HepG2 (cell line): ENCODE measurements around the gene PCGF3. TPM values are rescaled to one million over a fixed set of nuclear protein-coding genes. Genes with fewer than 3 reads are reported as not detected.

ENCODE experiments used
- CBFB ChIP-seq: sonication (generic); formaldehyde crosslinking; IDR thresholded peaks from 2 replicates; pipeline ENCODE4 v1.4.0; 2020; ENCODE audit warnings: missing genetic modification reagents
- CBX1 ChIP-seq: IDR thresholded peaks from one replicate; pipeline ENCODE4 v1.6.1; 2016; ENCODE audit warnings: antibody characterized with exemption, low read depth
- DR1 ChIP-seq: sonication (generic); formaldehyde crosslinking; IDR thresholded peaks from 2 replicates; pipeline ENCODE4 v1.8.0; 2021; ENCODE audit warnings: mild to moderate bottlenecking, missing genetic modification reagents, inconsistent platforms
- FOXO1 ChIP-seq: sonication (generic); formaldehyde crosslinking; IDR thresholded peaks from 2 replicates; pipeline ENCODE4 v1.4.0; 2020; ENCODE audit warnings: missing genetic modification reagents
- GTF2F1 ChIP-seq: fragments of 150-350 bp; IDR thresholded peaks from 2 replicates; pipeline ENCODE4 v1.6.1; 2014; ENCODE audit warnings: low read length
- HDAC1 ChIP-seq: sonication (generic); formaldehyde crosslinking; IDR thresholded peaks from 2 replicates; pipeline ENCODE4 v1.5.1; 2020; ENCODE audit warnings: mild to moderate bottlenecking, missing genetic modification reagents
- HNRNPK ChIP-seq: fragments of 200-400 bp; formaldehyde crosslinking; IDR thresholded peaks from 2 replicates; pipeline ENCODE4 v1.6.1; 2018; ENCODE audit warnings: low read length, low read depth, moderate library complexity, mild to moderate bottlenecking; ENCODE audit not compliant: poor library complexity, severe bottlenecking
- HNRNPL ChIP-seq: fragments of 200-400 bp; formaldehyde crosslinking; IDR thresholded peaks from 2 replicates; pipeline ENCODE4 v1.6.1; 2017; ENCODE audit warnings: mild to moderate bottlenecking, low read depth, low read length
- ISL2 ChIP-seq: sonication (generic); formaldehyde crosslinking; IDR thresholded peaks from 2 replicates; pipeline ENCODE4 v1.5.0; 2020; ENCODE audit warnings: missing genetic modification reagents
- KDM4B ChIP-seq: sonication (generic); formaldehyde crosslinking; IDR thresholded peaks from 2 replicates; pipeline ENCODE4 v1.4.0; 2020; ENCODE audit warnings: missing genetic modification reagents
- NFRKB ChIP-seq: fragments of 450-650 bp; IDR thresholded peaks from 2 replicates; pipeline ENCODE4 v1.6.1; 2017
- NPAS2 ChIP-seq: sonication (generic); formaldehyde crosslinking; IDR thresholded peaks from 2 replicates; pipeline ENCODE4 v1.8.0; 2022; ENCODE audit warnings: mild to moderate bottlenecking, missing genetic modification reagents, borderline replicate concordance
- RAD51 ChIP-seq: fragments of 450-650 bp; IDR thresholded peaks from 2 replicates; pipeline ENCODE4 v1.6.1; 2016; ENCODE audit warnings: borderline replicate concordance
- RFXAP ChIP-seq: sonication (generic); formaldehyde crosslinking; IDR thresholded peaks from 2 replicates; pipeline ENCODE4 v1.4.0; 2020; ENCODE audit warnings: missing genetic modification reagents, borderline replicate concordance
- RXRA ChIP-seq: sonication (generic); formaldehyde crosslinking; IDR thresholded peaks from 2 replicates; pipeline ENCODE4 v1.5.1; 2020; ENCODE audit warnings: missing genetic modification reagents
- STAG1 ChIP-seq: sonication (generic); formaldehyde crosslinking; IDR thresholded peaks from 2 replicates; pipeline ENCODE4 v1.4.0; 2020; ENCODE audit warnings: missing genetic modification reagents
- ZBTB42 ChIP-seq: sonication (generic); formaldehyde crosslinking; IDR thresholded peaks from 2 replicates; pipeline ENCODE4 v1.5.0; 2020; ENCODE audit warnings: mild to moderate bottlenecking, missing genetic modification reagents
- ZNF296 ChIP-seq: sonication (generic); formaldehyde crosslinking; conservative IDR thresholded peaks from 2 replicates; pipeline ENCODE4 v1.5.0; 2020; ENCODE audit warnings: mild to moderate bottlenecking, missing genetic modification reagents
- ZSCAN31 ChIP-seq: sonication (generic); formaldehyde crosslinking; IDR thresholded peaks from 2 replicates; pipeline ENCODE4 v1.5.0; 2020; ENCODE audit warnings: low read depth, mild to moderate bottlenecking, missing genetic modification reagents
- polyA plus RNA-seq, 8 experiments: library from polyadenylated mRNA; depleted of rRNA in 3 of 8; stranded (reverse) in 7 of 8; unstranded in 1 of 8; fragments of >200 nt; fragmentation: Illumina TruSeq in 4 of 8; extraction: Trizol in 4 of 8; gene quantifications; 2 replicates each; pipeline versions ENCODE4 v1.2.1 to v1.2.3, GENCODE V29; 2011 to 2016; ENCODE audit warnings: low read depth in 4 of 8, missing spikeins in 1 of 8, mixed read lengths in 1 of 8; ENCODE audit not compliant: insufficient read depth in 1 of 8
- total RNA-seq, 5 experiments: library from RNA; depleted of rRNA; stranded (reverse); fragments of >200 nt; fragmentation: Illumina TruSeq; extraction: Trizol; gene quantifications; 2 replicates each; pipeline ENCODE4 v1.2.3, GENCODE V29; 2016; ENCODE audit warnings: low read depth in 1 of 5
- TF ChIP-seq, protein P1 (sequence below): sonication (generic); formaldehyde crosslinking; IDR thresholded peaks from 2 replicates; pipeline ENCODE4 v1.5.1; 2020; ENCODE audit warnings: mild to moderate bottlenecking, missing genetic modification reagents, moderate library complexity
- TF ChIP-seq, protein P2 (sequence below), 2 experiments: IDR thresholded peaks; 2 replicates each; pipeline ENCODE4 v1.6.1; 2011 to 2012; ENCODE audit warnings: low read length in 2 of 2, borderline replicate concordance in 1 of 2, low read depth in 1 of 2, mild to moderate bottlenecking in 1 of 2, moderate library complexity in 1 of 2
- TF ChIP-seq, protein P3 (sequence below): sonication (generic); formaldehyde crosslinking; IDR thresholded peaks from 2 replicates; pipeline ENCODE4 v1.4.0; 2020; ENCODE audit warnings: missing genetic modification reagents, borderline replicate concordance
- TF ChIP-seq, protein P4 (sequence below): sonication (generic); formaldehyde crosslinking; IDR thresholded peaks from 2 replicates; pipeline ENCODE4 v1.5.0; 2020; ENCODE audit warnings: mild to moderate bottlenecking, missing genetic modification reagents, moderate library complexity

The PCGF3 gene
- total and polyA plus RNA-seq, 2 of the 13 experiments (the other 11 are each of a cell fraction or from before 2014, with no cell fraction given) = 28.6 to 66.2 TPM

DNA sequence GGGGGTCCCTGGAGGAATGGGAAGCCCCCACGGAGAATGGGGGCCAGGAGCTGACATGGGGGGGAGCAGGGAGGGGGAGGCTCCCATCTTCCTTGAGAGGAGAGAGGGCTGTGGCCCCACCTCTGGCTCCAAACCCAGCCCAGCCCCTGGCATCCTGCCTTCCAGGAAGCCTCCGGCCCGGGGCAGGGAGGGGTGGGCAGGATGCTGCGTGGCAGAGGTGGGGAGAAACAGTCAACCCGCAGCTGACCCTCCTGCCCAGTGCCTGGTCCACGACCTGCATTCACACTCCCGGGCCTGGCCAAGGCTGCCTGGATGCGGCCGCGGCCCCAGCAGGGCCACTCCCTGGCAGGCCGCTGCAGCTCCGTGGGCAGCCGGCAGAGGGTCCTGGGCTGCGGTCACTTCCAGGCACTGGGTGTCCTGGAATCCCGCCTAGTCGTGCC lies 81.2 kb downstream of the PCGF3 start (continued):
- TF ChIP-seq HNRNPL (peak; percentile 70; the same call in 1 of the 2 replicates), NFRKB (no peak), DR1 (CRISPR knock-in tag) (no peak), ZSCAN31 (no peak), ZNF296 (CRISPR knock-in tag) (no peak), FOXO1 (CRISPR knock-in tag) (no peak), KDM4B (CRISPR knock-in tag) (no peak), RFXAP (CRISPR knock-in tag) (no peak), GTF2F1 (no peak), ZBTB42 (CRISPR knock-in tag) (no peak), RAD51 (no peak), STAG1 (CRISPR knock-in tag) (peak; percentile 15; the same call in 1 of the 2 replicates), NPAS2 (CRISPR knock-in tag) (no peak), HNRNPK (no peak), RXRA (CRISPR knock-in tag) (0 out of 2 replicates have a peak, but pooled peaks have one; percentile 13), ISL2 (no peak), HDAC1 (CRISPR knock-in tag) (no peak), CBX1 (no peak), CBFB (CRISPR knock-in tag) (peak; percentile 77)
- TF ChIP-seq, protein P1, sequence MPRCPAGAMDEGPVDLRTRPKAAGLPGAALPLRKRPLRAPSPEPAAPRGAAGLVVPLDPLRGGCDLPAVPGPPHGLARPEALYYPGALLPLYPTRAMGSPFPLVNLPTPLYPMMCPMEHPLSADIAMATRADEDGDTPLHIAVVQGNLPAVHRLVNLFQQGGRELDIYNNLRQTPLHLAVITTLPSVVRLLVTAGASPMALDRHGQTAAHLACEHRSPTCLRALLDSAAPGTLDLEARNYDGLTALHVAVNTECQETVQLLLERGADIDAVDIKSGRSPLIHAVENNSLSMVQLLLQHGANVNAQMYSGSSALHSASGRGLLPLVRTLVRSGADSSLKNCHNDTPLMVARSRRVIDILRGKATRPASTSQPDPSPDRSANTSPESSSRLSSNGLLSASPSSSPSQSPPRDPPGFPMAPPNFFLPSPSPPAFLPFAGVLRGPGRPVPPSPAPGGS = no peak
- TF ChIP-seq, protein P2, sequence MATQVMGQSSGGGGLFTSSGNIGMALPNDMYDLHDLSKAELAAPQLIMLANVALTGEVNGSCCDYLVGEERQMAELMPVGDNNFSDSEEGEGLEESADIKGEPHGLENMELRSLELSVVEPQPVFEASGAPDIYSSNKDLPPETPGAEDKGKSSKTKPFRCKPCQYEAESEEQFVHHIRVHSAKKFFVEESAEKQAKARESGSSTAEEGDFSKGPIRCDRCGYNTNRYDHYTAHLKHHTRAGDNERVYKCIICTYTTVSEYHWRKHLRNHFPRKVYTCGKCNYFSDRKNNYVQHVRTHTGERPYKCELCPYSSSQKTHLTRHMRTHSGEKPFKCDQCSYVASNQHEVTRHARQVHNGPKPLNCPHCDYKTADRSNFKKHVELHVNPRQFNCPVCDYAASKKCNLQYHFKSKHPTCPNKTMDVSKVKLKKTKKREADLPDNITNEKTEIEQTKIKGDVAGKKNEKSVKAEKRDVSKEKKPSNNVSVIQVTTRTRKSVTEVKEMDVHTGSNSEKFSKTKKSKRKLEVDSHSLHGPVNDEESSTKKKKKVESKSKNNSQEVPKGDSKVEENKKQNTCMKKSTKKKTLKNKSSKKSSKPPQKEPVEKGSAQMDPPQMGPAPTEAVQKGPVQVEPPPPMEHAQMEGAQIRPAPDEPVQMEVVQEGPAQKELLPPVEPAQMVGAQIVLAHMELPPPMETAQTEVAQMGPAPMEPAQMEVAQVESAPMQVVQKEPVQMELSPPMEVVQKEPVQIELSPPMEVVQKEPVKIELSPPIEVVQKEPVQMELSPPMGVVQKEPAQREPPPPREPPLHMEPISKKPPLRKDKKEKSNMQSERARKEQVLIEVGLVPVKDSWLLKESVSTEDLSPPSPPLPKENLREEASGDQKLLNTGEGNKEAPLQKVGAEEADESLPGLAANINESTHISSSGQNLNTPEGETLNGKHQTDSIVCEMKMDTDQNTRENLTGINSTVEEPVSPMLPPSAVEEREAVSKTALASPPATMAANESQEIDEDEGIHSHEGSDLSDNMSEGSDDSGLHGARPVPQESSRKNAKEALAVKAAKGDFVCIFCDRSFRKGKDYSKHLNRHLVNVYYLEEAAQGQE (IDR thresholded peaks at IDR 0.05; ENCODE audit: borderline replicate concordance in 1 of 2, low read depth in 1 of 2, low read length in 2 of 2) = no peak
- TF ChIP-seq, protein P3, sequence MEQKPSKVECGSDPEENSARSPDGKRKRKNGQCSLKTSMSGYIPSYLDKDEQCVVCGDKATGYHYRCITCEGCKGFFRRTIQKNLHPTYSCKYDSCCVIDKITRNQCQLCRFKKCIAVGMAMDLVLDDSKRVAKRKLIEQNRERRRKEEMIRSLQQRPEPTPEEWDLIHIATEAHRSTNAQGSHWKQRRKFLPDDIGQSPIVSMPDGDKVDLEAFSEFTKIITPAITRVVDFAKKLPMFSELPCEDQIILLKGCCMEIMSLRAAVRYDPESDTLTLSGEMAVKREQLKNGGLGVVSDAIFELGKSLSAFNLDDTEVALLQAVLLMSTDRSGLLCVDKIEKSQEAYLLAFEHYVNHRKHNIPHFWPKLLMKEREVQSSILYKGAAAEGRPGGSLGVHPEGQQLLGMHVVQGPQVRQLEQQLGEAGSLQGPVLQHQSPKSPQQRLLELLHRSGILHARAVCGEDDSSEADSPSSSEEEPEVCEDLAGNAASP (CRISPR knock-in tag) = no peak
- TF ChIP-seq, protein P4, sequence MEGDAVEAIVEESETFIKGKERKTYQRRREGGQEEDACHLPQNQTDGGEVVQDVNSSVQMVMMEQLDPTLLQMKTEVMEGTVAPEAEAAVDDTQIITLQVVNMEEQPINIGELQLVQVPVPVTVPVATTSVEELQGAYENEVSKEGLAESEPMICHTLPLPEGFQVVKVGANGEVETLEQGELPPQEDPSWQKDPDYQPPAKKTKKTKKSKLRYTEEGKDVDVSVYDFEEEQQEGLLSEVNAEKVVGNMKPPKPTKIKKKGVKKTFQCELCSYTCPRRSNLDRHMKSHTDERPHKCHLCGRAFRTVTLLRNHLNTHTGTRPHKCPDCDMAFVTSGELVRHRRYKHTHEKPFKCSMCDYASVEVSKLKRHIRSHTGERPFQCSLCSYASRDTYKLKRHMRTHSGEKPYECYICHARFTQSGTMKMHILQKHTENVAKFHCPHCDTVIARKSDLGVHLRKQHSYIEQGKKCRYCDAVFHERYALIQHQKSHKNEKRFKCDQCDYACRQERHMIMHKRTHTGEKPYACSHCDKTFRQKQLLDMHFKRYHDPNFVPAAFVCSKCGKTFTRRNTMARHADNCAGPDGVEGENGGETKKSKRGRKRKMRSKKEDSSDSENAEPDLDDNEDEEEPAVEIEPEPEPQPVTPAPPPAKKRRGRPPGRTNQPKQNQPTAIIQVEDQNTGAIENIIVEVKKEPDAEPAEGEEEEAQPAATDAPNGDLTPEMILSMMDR = peak; percentile 47
